PFSK-1 (cell line): ENCODE measurements around the gene KMT5C.
A peak's percentile ranks its signal among the peaks of the same experiment; 100 is the strongest.

ENCODE experiments used
- FOXP2 ChIP-seq: optimal IDR thresholded peaks from 2 replicates; pipeline ENCODE3; 2011; ENCODE audit warnings: borderline replicate concordance, control low read depth, inconsistent platforms; ENCODE audit not compliant: insufficient read depth; ENCODE audit errors: extremely low read length, extremely low read depth
- POLR2AphosphoS5 ChIP-seq: IDR thresholded peaks from 2 replicates; pipeline ENCODE4 v1.6.1; 2012; ENCODE audit warnings: low read depth, mild to moderate bottlenecking, control low read depth, low read length, moderate library complexity
- SIN3A ChIP-seq: IDR thresholded peaks from 2 replicates; pipeline ENCODE4 v1.6.1; 2012; ENCODE audit warnings: mild to moderate bottlenecking, low read length, moderate library complexity, borderline replicate concordance; ENCODE audit not compliant: insufficient read depth
- TAF1 ChIP-seq: IDR thresholded peaks from 2 replicates; pipeline ENCODE4 v1.6.1; 2012; ENCODE audit warnings: low read length, control low read depth, borderline replicate concordance; ENCODE audit not compliant: insufficient read depth
- TF ChIP-seq, protein P1 (sequence below), 2 experiments: IDR thresholded peaks; 2 replicates each; pipeline versions ENCODE4 v1.6.1 to v1.8.0; 2011 to 2012; ENCODE audit warnings: low read depth in 2 of 2, low read length in 2 of 2, control low read depth in 1 of 2, inconsistent platforms in 1 of 2, mild to moderate bottlenecking in 1 of 2, moderate library complexity in 1 of 2; ENCODE audit not compliant: insufficient read depth in 1 of 2

KMT5C gene

DNA sequence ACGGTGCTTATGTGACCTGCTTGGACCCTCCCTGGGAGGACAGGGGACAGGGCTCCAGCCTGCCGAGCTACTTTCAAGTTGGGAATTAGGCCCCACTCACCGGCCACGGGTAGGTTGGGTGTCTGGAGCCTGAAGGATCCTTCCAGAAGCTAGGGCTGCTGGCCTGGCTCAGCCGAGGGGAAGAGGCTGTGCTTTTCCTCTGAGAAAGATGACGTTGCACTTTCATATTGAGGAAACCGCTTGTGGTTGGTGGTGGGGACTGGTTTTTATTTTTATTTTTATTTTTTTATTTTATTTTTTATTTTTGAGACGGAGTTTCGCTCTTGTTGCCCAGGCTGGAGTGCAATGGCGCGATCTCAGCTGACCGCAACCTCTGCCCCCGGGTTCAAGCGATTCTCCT is 14.5 kb upstream of the KMT5C start, which contains the start of gene TMEM150B:
Gene TMEM150B (minus strand): TSS at position 170 of the 400 bp plus-strand sequence. CDS start 4,305 bp downstream, outside the sequence.
- no peak for TF ChIP-seq FOXP2
- no peak for TF ChIP-seq SIN3A
- TF ChIP-seq, protein P1, sequence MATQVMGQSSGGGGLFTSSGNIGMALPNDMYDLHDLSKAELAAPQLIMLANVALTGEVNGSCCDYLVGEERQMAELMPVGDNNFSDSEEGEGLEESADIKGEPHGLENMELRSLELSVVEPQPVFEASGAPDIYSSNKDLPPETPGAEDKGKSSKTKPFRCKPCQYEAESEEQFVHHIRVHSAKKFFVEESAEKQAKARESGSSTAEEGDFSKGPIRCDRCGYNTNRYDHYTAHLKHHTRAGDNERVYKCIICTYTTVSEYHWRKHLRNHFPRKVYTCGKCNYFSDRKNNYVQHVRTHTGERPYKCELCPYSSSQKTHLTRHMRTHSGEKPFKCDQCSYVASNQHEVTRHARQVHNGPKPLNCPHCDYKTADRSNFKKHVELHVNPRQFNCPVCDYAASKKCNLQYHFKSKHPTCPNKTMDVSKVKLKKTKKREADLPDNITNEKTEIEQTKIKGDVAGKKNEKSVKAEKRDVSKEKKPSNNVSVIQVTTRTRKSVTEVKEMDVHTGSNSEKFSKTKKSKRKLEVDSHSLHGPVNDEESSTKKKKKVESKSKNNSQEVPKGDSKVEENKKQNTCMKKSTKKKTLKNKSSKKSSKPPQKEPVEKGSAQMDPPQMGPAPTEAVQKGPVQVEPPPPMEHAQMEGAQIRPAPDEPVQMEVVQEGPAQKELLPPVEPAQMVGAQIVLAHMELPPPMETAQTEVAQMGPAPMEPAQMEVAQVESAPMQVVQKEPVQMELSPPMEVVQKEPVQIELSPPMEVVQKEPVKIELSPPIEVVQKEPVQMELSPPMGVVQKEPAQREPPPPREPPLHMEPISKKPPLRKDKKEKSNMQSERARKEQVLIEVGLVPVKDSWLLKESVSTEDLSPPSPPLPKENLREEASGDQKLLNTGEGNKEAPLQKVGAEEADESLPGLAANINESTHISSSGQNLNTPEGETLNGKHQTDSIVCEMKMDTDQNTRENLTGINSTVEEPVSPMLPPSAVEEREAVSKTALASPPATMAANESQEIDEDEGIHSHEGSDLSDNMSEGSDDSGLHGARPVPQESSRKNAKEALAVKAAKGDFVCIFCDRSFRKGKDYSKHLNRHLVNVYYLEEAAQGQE (IDR thresholded peaks at IDR 0.05; ENCODE audit: insufficient read depth in 1 of 2, low read depth in 2 of 2, low read length in 2 of 2) = no peak
- no peak for TF ChIP-seq TAF1
- no peak for TF ChIP-seq POLR2AphosphoS5

DNA sequence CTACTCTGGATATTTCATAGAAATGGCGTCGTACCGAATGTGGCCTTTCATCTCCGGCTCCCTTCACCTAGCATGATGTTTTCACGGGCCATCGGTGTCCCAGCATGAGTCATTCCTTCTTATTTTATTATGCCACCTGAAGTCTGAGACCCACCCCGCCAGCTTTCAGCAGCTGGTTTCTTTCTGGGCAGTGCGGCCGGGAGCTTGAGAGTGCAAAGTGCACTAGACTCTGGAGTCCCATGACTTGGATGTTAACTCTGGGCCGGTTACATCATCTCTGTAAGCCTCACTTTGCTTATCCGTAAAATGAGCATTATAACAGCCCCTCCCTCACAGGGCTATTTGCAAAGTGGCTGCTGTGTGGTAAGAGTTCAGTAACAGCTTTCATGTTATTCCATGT is 5.8 kb upstream of the KMT5C start:
- TF ChIP-seq POLR2AphosphoS5 (no peak), FOXP2 (no peak), SIN3A (no peak)

DNA sequence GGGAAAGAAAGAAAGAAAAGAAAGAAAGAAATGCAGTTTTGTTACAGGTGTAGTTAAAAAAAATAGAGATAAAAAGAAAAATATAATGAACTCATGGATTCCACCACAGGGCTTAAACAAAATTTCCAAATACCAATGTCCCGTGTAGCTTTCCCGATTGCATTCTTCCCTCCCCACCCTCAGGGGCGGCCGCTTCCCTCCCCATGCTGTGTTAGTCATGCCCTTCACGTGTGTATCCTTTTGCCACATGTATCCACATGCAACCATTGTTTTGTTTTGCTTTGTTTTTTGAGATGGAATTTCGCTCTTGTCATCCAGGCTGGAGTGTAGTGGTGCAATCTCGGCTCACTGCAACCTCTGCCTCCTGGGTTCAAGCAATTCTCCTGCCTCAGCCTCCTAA is 3.6 kb upstream of the KMT5C start:
- TF ChIP-seq POLR2AphosphoS5 (no peak), SIN3A (no peak), TAF1 (no peak), FOXP2 (no peak)
- TF ChIP-seq, protein P1 (IDR thresholded peaks at IDR 0.05; ENCODE audit: insufficient read depth in 1 of 2, low read depth in 2 of 2, low read length in 2 of 2) = no peak

DNA sequence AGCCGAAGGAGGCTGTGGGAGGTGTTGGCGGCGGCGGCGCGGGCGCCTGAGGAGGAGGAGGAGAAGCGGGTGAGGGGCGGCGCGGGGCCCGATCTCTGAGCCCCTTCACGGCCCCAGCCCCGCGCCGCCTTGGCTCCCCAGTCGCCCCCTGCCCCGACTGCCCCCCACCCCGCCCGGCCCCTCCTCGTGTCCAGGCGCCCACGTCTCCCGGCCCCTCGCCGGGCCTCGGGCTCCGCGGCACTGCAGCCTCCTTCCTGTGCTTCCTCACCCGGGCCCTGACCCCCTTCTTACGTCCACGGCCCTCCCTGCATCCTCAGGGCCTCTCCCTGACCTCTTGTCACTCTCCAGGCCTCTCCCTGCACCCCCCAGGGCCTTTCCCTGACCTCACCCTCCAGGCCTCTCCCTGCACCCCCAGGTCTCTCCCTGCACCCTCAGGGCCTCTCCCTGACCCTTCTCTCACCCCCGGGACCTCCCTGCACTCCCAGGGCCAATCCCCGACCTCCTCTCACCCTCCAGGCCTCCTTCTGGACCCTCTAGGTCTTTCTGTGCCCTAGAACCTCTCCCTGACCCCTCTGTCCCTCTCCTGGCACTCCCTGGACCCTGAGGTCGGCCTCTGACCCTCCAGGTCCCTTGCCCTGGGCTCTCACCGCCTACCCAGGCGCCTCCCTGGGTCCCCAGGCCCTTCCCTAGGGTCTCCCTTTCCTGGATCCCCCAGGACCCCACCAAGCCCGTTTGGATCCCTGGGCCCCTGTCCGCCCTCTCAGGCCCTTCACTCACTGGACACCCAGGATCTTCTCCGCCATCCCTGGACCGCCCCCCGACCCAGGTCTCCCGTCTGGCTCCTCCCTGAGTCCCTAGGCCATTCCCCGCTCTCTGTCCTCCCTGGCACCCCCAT is 460 bp downstream of the KMT5C start:
- TF ChIP-seq POLR2AphosphoS5 (peak; percentile 84), SIN3A (no peak), FOXP2 (no peak), TAF1 (no peak; the same call in 1 of the 2 replicates)
- TF ChIP-seq, protein P1 (IDR thresholded peaks at IDR 0.05; ENCODE audit: insufficient read depth in 1 of 2, low read depth in 2 of 2, low read length in 2 of 2) = no peak

DNA sequence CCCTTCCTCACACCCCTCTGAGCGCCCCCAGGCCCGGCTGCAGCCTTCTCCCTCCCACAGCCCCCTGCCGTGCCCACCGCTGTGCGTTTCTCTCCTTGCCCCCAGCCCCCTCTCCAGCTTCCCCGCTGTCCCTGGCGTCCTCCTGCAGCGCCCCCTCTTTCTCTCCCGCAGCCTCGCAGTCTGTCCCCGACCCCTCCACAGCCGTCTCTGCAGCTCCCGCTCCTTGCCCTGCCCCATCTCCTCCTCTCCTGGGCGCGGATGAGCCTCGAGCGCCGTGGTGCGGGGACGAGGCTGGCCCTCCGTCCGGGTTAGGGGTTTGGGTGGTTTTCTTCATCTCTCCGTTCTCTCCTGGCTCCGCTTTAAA is 1.1 kb downstream of the KMT5C start:
- TF ChIP-seq TAF1 (no peak), POLR2AphosphoS5 (no peak)

DNA sequence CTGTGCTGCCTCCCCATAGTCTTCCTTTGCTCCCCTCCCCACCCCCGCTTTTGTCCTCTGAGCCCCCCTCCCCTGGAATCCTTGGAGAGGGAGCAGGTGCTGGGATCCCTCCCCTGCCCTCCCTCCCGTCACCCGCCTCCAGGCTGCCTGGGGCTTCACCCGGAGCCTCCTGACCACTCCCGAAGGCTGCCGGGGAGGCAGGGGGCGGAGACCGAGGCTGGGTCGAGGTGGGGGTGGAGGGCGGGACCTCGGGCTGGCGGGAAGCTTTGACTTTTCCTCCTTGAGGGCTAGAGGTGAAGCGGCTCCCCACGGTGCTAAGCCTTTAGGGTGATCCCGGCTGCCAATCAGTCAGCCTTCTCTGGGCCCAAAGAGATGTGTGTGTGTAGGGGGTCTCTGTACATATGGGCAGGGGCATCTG is 1.5 kb downstream of the KMT5C start:
- no peak for TF ChIP-seq TAF1
- TF ChIP-seq POLR2AphosphoS5 = no peak; the same call in 1 of the 2 replicates
- no peak for TF ChIP-seq FOXP2
- TF ChIP-seq SIN3A = no peak
- TF ChIP-seq, protein P1 (IDR thresholded peaks at IDR 0.05; ENCODE audit: insufficient read depth in 1 of 2, low read depth in 2 of 2, low read length in 2 of 2) = no peak
